ENCODE data around the gene EN2.

The EN2 gene

DNA sequence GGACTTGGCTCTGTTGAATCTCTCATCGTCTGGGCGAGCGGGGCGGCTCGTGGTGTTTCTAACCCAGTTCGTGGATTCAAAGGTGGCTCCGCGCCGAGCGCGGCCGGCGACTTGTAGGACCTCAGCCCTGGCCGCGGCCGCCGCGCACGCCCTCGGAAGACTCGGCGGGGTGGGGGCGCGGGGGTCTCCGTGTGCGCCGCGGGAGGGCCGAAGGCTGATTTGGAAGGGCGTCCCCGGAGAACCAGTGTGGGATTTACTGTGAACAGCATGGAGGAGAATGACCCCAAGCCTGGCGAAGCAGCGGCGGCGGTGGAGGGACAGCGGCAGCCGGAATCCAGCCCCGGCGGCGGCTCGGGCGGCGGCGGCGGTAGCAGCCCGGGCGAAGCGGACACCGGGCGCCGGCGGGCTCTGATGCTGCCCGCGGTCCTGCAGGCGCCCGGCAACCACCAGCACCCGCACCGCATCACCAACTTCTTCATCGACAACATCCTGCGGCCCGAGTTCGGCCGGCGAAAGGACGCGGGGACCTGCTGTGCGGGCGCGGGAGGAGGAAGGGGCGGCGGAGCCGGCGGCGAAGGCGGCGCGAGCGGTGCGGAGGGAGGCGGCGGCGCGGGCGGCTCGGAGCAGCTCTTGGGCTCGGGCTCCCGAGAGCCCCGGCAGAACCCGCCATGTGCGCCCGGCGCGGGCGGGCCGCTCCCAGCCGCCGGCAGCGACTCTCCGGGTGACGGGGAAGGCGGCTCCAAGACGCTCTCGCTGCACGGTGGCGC is at the start of gene EN2:
EN2 (plus strand) TSS at position 19 of the 767 bp plus-strand sequence; CDS start at position 268, 249 bp downstream.
- peak; percentile 78 for DNase-seq (ENCODE audit: low spot score)

- DNase-seq (ENCODE audit: low spot score), result no peak
Measured at GRCh38 chr7:155408651-155409586, 49.0 kb upstream of the EN2 start.

DNA sequence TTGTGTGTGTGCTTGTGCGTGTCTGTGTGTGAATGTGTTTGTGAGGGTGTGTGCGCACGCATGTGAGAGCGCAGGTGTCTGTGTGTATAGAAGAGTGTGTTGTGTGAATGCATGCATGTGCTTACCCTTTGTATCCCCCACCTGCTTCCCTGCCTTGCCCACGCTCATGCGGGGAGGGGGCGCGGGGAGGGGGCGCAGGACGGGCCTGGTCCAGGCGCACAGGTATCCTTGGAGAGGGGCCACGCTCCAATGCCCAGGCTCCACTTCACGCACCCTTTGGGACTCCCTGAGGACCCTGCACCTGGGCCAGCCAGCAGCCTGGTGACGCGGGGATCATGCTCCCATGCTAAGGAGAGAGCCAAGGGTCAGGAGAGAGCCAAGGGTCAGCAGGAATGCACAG is 47.9 kb upstream of the EN2 start:
- DNase-seq (ENCODE audit: low spot score), result no peak

DNA sequence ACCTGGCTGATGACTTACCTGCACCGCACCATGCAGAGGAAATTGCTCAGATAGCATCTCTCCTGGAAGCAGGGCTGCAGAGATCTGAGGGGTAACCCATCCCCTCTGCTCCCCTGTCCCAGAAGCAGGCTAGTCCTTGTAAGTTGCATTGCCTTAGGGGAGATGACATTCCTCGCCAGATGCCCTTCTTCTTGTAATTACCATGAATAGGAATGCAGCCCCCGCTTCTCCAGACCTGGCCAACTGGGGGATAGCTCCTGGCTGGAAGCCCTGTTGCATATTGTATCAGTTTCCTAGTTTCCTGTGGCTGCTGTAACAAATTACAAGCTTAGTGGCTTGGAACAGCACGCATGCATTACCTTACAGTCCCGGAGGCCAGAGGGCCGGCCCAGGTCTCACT is 47.5 kb upstream of the EN2 start:
- DNase-seq (ENCODE audit: low spot score), result no peak

GRCh38 chr7:155411718-155412415 is 46.1 kb upstream of the EN2 start:
- DNase-seq (ENCODE audit: low spot score), result no peak

- DNase-seq (ENCODE audit: low spot score), result peak; percentile 84
Measured at GRCh38 chr7:155412416-155413253, 45.3 kb upstream of the EN2 start.

GRCh38 chr7:155414547-155415492 is 43.1 kb upstream of the EN2 start:
- no peak for DNase-seq (ENCODE audit: low spot score)

GRCh38 chr7:155416646-155417380 is 41.1 kb upstream of the EN2 start:
- DNase-seq (ENCODE audit: low spot score), result no peak

DNA sequence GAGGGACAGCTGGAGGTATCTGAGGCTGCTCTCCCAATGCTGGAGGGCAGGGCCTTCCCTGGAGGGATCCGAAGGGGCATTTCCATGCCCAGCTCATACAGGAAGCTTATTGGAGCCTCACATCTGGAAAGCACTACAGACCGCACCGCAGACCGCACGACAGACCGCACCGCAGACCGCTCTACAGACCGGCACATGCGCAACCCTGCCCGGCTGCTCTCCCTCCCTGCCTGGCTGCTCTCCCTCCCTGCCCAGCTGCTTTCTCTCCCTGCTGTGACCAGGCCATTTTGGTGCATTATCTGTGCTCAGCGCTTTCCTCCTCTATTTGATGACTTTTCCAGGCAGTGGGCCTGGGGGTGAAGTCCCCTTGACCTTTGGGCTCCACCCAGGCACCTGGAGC is 39.6 kb upstream of the EN2 start:
- DNase-seq (ENCODE audit: low spot score), result no peak

- no peak for DNase-seq (ENCODE audit: low spot score)
Measured at GRCh38 chr7:155418941-155419755, 38.8 kb upstream of the EN2 start.

DNA sequence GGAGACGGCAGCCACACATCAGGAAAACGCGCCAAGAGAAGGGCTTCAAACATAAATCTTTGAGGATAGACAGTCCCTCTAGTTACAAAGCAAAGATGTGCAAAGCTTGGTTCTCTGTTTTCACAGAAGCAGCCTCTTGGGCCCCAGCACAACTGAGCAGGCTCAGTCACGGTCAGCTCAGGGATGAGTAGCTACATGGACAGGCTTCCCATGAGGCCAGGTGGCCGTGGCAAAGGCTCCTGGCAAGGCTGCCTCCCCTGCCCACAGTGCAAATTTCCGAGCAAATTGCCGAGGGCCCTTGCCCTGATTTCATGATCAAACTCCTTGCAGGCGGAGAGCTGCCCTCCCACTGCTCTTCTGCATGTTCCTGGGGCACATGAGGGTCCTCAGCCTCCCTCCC is 37.8 kb upstream of the EN2 start:
- no peak for DNase-seq (ENCODE audit: low spot score)

GRCh38 chr7:155422151-155422550 is 35.8 kb upstream of the EN2 start:
- no peak for DNase-seq (ENCODE audit: low spot score)

- DNase-seq (ENCODE audit: low spot score), result no peak
Measured at GRCh38 chr7:155422599-155423336, 35.2 kb upstream of the EN2 start.

DNA sequence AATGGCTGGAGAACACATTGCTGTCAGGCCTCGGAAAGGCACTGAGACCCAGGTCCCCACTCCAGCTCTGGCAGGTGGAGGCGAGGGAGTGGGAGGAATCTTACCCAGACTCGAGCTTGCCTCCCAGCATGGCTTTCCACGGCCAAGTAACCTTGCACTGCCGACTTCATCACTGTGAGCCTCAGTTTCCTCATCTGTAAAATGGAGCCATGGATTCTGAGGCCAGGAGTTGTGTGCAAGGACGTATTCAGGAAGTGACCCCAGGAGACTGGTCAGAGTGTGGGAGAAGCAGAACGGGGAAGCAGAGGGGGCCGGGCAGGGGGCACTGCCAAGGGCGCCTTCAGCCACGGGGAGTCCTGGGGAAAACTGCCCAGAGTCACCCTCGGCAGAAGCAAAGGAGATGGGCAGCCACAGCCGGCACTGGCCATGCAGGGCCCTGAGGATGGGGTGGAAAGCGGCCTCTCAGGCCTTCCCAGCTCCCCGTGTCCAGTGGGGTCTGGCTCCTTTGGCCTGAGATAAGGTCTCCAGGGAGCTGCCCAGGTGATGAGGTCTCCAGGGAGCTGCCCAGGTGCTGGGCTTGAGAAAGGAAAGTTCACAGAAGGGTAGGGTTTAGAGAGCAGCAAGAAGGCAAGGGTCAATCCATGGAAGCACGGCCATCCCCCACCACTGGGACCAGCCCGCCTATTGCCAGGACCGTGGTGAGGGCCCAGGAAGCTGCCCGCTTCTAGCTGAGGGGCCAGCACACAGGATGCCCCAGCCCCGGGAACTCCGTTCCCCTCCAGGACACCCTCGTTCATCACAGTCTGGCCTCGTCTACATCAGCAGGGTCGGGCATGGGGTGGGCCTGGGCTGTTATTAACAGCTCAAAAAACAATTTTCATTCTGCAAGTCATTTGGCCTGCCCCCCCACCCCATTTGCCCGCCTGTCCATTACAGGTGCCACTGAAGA is 34.3 kb upstream of the EN2 start:
- DNase-seq (ENCODE audit: low spot score), result no peak

DNA sequence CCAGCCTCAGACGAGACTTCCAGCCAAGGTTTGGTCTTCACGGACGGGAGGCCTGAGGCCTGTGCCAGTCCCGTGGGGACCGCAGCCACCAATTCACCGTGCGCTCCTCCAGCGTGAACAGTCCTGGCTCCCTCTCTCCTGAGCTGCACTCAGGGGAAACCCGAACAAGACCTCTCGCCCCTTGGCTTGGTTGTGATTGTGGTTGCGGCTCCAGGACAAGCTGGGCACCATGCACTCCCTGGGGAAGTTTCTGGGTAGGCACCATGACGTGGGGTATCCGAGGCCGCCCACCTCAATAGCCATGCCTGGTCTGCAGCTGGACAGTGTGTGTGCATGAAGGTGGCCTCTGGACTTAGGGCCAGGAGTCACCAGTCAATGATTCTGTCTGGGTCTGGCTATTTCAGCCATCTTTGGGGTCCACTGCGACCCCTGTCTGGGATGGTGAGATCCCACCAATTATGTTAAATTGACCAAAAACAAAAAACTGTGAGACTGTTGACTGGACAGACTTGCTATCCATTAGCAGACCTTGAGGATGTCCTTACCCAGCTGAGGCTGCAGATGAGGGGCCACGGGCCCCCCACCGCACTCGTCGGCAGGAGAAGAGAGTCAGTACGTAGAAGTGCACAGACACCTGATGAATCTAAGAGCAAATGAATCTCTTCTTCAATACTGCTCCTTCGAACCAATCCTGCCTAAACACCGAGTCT is 33.5 kb upstream of the EN2 start:
- no peak for DNase-seq (ENCODE audit: low spot score)

GRCh38 chr7:155425011-155425340 is 33.0 kb upstream of the EN2 start:
- DNase-seq (ENCODE audit: low spot score), result no peak

Data from D341Med (cell line).